ENCODE data around the gene SLC40A1.
"Not testable (repeated sequence)": the region's sequence is repeated elsewhere in the genome, so short reads cannot be mapped to it uniquely, and the experiment has no call there.

SLC40A1 gene, protein sequence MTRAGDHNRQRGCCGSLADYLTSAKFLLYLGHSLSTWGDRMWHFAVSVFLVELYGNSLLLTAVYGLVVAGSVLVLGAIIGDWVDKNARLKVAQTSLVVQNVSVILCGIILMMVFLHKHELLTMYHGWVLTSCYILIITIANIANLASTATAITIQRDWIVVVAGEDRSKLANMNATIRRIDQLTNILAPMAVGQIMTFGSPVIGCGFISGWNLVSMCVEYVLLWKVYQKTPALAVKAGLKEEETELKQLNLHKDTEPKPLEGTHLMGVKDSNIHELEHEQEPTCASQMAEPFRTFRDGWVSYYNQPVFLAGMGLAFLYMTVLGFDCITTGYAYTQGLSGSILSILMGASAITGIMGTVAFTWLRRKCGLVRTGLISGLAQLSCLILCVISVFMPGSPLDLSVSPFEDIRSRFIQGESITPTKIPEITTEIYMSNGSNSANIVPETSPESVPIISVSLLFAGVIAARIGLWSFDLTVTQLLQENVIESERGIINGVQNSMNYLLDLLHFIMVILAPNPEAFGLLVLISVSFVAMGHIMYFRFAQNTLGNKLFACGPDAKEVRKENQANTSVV

DNA sequence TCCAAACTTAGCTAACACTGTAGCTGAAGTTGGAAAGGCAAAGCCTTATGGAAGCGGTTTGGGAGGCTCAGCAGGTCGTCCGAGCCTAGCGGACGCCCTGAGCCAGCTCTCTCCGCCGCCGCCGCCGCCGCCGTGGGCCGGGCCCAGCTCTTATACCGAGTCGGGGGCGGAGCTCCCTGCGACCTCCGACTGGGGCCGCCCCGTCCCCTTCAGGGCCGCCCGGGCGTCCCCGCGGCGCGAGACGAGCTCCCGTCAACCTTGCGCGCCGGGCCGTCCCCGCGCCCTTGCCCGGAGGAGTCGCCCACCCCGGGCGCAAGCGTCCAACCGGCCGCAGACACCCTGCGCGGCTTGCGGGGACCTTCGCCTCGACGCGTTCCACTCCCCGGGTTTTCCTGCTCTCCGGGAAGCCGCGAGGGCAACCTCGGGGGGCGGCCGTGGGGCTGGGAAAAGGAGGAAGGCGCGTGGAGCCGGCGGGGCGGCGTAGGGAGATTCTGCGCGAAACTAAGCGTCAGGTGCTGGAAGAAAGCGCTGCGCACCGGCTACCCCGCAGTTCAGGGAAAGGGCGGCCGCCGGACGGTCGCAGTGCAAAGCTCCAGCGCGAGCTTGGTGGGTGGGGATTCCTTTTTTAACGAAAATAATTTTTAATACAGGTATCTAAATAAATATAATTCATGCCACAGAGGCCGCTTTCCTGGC, at the start of gene SLC40A1:
TSS of gene SLC40A1 (minus strand) at position 129 of the 696 bp plus-strand sequence. CDS start 326 bp downstream, outside the sequence.
- peak; percentile 50 to 73 (median 60) for DNase-seq

DNA sequence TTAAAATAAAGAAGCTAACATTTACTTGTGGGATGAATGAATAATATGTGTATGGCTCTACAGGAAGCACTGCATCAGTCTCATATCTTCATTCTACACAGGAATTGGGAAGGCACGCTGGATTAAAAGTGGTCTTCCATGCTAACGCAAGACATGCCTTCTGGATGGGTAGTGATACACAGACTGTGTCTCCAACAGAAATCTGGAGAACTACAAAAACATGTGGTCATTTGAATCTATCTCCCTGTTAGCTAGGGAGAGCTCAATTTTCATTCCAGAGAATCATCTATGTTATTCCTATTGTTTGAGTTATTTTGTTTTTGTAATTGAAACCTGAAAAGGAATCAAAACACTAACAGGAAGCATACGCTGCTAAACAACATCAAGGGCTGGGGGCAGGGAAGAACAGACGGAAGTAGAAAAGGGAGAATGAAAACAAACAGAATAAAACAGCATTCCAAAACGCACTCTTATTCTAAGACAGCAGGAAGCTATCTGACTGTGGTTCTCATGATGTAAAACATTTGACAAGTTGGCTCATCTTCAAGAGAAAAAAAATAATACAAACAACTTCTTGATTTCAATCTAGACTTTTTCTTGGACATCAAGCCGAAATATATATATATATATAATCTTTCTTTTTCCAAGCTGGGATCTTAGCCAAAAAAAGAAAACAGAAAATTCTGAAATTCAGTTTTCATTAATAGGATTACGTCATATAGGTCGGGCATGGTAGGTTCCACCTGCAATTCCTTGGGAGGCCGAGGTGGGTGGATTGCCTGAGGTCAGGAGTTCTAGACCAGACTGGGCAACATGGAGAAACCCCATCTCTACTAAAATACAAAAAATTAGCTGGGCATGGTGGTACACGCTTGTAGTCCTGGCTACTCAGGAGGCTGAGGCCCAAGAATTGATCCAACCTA, 49.2 kb upstream of the SLC40A1 start:
- no peak for DNase-seq

DNA sequence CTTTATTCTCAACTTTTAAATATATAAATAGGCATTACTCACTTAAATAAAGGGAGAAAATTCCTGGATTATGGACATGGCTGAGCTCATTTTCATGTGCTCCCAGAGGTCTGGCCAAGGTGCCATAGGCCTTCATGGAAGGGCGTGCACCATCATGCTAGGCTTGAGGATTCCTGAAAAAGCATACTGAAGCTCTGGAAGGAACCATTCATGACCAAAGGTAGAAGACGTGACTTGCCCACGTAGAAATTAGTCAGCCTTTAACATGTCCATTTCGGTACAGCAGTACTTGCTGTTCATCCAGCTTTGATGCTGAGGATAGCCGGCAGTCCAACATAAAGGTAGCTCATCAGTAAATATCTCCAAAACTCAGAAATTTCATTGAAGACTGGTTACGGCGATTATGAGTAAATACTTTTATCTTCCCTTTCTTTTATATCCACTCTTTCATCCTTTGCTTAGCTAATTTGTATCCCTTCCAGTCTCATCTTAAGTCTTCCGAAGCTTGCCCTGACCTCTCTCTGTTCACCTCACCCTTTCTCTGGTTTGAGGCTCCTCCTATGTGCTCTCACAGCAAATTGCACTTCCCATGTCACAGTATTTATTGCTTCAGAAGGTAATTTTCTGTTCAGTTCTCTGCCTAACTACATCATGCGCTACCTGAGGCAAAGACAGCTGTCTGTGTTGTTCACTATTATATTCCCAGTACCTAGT, 48.4 kb upstream of the SLC40A1 start:
- DNase-seq: no peak

DNA sequence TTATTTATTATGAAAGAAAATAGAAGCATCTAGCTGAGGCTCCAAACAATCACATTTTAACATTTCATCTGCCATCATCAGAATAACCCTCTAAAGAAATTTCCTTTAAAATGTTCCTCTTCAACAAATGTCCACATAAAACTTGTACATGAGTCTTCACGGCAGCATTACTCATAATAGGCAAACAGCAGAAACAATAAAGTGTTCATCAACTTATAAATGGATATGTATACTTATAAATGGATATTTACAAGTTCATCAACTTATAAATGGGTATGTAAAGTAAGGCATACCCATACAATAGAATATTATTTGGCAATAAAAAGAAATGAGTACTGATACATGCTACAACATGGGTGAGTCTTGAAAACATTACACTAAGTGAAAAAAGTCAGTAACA, 47.2 kb upstream of the SLC40A1 start:
- no peak for DNase-seq

DNA sequence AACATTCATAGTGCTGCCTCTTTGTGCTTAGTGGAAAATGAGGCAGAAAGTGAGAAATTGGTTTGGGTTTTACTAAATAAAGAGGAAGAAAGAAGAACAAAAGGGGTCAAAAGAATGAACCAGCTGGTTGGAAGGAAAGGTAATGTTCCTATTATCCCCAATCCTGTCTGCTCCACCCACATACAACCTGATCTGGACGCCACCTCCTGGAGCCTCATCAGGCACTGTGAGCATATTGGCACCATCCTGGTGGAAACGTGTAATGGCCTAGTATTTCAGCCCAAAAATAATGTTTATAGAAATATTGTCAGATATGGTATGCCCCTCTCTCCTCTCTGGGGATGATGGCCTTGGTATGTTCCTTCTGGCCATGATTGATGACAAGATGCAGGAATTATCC, 45.0 kb upstream of the SLC40A1 start:
- no peak for DNase-seq

DNA sequence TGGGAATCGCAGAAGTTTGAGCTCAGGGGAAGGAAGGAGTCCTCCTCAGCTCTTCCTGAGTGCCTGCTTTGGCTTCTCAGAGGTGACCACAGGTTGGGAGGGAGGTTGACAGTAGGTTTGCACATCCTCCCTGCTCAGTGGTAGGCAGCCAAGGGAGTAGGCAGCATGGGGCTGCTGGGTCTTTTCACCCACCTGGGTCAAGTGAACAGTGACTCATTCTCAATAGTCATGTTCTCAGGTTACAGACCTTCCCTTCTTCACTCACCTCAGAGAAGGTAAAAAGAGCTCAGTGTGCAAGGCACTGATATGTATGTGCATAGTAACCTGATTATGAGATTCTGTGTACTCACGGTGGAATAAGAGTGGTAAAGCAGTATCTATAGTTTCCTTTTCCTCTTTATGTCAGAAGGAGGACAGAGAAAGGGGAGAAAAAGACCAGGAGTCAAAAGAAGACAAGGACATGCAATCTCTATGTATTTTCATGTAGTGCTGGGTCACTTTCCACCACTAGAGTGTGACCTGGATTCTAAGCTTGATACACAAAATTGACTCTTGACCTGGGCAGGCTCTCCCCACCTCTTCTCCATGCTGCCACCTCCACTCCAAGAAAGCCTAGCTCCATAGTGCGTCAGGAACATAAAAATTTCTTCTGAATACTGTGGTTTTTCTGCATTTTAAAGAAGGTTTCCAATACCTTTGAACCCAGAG, 44.2 kb upstream of the SLC40A1 start:
- no peak for DNase-seq

DNA sequence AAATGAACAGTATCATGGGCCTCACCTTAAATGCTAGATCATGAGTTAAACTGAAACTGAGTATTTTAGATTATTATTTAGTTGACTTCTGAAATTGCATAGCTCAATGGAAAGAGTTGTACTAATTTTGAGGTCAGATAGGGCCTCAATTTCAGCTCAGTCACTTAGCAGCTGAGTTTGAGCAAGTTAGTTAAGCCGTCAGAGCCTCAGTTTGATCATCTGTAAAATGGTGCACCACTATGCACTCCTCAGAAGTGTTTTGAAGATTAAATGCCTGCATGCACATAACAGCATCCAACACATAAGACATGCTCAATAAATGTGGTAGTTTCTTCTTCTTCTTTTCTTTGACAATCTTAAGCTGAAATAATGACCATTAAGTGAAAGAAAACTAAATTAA, 42.5 kb upstream of the SLC40A1 start:
- no peak for DNase-seq

- DNase-seq: no peak
Measured at GRCh38 chr2:189621781-189622180, 41.2 kb upstream of the SLC40A1 start.

GRCh38 chr2:189618197-189618596, 37.6 kb upstream of the SLC40A1 start:
- DNase-seq: no peak

DNA sequence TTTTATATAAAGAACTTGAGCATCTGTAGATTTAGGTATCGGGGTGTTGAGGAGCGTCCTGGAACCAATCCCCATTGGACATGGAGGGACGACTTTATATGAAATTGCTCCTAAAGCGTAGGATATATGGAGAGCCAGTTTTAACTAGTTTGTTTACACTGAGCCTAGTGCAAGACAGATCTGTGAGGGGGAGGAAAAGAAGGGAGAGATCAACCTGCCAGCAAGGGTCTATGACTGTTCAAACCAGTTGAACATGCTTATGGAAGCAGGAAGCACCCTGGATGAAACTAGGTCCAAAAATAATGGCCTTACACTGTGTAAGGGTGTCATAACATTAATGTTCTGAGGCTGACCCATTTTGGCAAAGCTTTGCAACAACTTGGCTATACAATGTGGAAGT, 34.0 kb upstream of the SLC40A1 start:
- no peak for DNase-seq

- DNase-seq: no peak
Measured at GRCh38 chr2:189613650-189614420, 33.2 kb upstream of the SLC40A1 start.

DNA sequence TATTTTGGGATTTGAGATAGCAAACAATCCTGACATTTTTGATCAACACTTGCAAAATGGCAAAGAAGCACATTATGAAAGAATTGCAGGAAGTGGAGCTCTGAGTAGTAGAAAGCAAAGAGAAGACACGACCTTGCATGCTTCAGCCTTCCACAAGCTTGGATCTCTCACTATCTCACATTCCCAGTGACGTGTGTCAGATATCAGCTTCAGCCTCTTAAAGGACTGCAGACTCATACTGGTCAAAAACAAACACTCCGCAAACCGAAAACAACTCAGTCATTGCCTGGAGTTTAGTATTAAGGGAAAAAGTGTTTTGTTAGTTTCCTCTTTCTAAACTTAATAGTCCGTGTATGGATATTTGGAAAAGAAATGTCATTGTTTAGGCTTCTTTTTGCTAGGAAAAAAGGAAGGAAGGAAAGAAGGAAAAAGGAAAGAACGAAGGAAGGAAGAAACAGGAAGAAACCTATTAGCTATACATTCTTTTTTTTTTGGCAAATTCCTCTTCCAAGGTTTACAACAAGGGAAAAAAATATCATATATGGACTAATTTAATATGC, 32.6 kb upstream of the SLC40A1 start:
- no peak for DNase-seq

- no peak for DNase-seq
Measured at GRCh38 chr2:189610700-189611099, 30.1 kb upstream of the SLC40A1 start.

DNA sequence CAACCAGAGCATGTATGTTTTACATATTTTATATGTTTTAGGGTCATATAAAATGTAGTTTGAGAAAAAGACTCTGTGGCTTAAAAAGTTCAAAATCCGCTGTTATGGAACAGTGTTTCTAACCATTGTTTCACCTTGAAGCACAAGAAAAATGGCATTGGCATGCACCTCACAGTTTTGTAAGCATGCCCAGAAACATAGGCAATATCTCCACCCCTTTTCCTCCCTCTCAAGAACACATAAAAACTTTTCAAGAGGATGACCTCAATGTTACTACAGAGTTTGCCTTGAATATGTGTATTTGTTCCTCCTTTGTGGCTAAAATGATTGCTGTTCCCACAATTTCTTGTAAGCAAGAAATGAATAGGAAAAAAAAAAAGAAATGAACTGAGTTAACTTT, 29.3 kb upstream of the SLC40A1 start:
- DNase-seq: no peak

DNA sequence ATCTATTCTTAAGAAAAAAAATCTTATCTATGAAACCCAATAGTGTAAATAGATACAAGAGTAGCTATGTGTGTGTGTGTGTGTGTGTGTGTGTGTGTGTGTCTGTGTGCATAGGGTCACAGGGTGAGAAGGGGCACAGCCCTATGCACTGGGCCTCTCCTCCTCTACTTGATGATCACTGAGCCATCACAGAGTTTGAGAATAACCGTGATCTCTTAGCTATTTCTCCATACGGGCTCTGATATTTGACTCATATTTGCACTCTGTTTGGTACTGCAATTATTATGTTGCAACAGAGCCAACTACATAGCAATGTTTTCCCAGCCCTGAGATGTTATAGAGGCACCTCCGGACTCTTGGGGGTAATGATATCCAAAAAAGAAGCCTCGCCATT, 28.8 kb upstream of the SLC40A1 start:
- DNase-seq: no peak

- no peak for DNase-seq
Measured at GRCh38 chr2:189608795-189609422, 28.3 kb upstream of the SLC40A1 start.

- DNase-seq: no peak
Measured at GRCh38 chr2:189608170-189608569, 27.6 kb upstream of the SLC40A1 start.

GRCh38 chr2:189602233-189602632, 21.6 kb upstream of the SLC40A1 start:
- DNase-seq: no peak

GRCh38 chr2:189601652-189602051, 21.1 kb upstream of the SLC40A1 start:
- not testable (repeated sequence) for DNase-seq

DNA sequence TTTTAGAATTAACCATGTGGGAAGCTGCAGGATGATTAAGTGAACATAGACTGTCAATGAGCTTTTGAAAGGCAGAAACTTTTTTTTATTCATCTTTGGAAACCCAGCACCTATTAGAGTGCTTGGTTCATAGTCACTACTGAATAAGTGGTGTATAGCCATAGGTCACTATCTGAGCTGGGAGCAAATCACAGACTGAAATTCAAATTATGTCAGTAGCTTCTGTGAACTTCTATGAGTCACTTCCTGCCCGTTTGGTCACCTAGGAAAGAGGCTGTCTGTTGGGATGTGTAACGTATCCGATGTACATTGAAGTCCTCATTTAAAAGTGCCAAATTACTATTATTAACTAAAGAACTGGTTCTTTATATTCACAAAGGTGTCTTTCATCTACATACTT, 20.5 kb upstream of the SLC40A1 start:
- DNase-seq: no peak

Measured in stimulated activated naive CD4-positive, alpha-beta T cell (primary cell).